Measurements from ENCODE around the gene KRTAP10-5.

GRCh38 chr21:44539046-44539445 is 41.4 kb downstream of the KRTAP10-5 start:
- no peak for TF ChIP-seq CTCF (IDR thresholded peaks at IDR 0.05)
- no peak for TF ChIP-seq POLR2A (IDR thresholded peaks at IDR 0.05)
